ENCODE measurements around the gene CRHBP. TPM values are rescaled to one million over a fixed set of nuclear protein-coding genes. Genes with fewer than 3 reads are reported as not detected.

The CRHBP gene
- polyA plus RNA-seq, 1 donor = 0.45 TPM

Other genes starting within 250 kb of the CRHBP start
- gene F2R, start 236.9 kb upstream of the CRHBP start, polyA plus RNA-seq (ENCODE audit: insufficient read length) = 19.9 TPM
- gene F2RL1, start 134.0 kb upstream of the CRHBP start, polyA plus RNA-seq (ENCODE audit: insufficient read length) = 0.31 TPM
- gene S100Z, start 103.0 kb upstream of the CRHBP start, polyA plus RNA-seq (ENCODE audit: insufficient read length) = 0.40 TPM
- gene AGGF1, start 77.4 kb downstream of the CRHBP start, polyA plus RNA-seq (ENCODE audit: insufficient read length) = 14.4 TPM
- 7.4 TPM for gene ZBED3, start 134.2 kb downstream of the CRHBP start, polyA plus RNA-seq (ENCODE audit: insufficient read length)